Neural crest cell (in vitro differentiated cells): ENCODE results near the gene TRAPPC5. TPM values are rescaled to one million over a fixed set of nuclear protein-coding genes. Genes with fewer than 3 reads are reported as not detected.

Experiments used
- DNase-seq: peaks from one replicate; pipeline ENCODE4 v3.0.0; 2021; ENCODE audit warnings: low read depth, mixed read lengths, low spot score
- H3K27ac Mint-ChIP-seq: one replicate; pipeline ENCODE4 v1.8.0; 2021; ENCODE audit warnings: mild to moderate bottlenecking, mixed read lengths; ENCODE audit not compliant: unreplicated experiment
- H3K27me3 Mint-ChIP-seq: 2 replicates; pipeline ENCODE4 v1.8.0; 2021; ENCODE audit warnings: low read depth, mild to moderate bottlenecking, mixed read lengths
- H3K36me3 Mint-ChIP-seq: 2 replicates; pipeline ENCODE4 v1.8.0; 2021; ENCODE audit warnings: low read depth, mild to moderate bottlenecking, mixed read lengths
- H3K4me1 Mint-ChIP-seq: 2 replicates; pipeline ENCODE4 v1.8.0; 2021; ENCODE audit warnings: mixed read lengths
- H3K4me3 Mint-ChIP-seq: one replicate; pipeline ENCODE4 v1.8.0; 2021; ENCODE audit warnings: mild to moderate bottlenecking, mixed read lengths
- H3K9me3 Mint-ChIP-seq: 2 replicates; pipeline ENCODE4 v1.8.0; 2021; ENCODE audit warnings: mixed read lengths
- CTCF ChIP-seq: fragments of 200-600 bp; sonication (generic); conservative IDR thresholded peaks from 2 replicates; pipeline ENCODE4 v1.5.0; 2021; ENCODE audit warnings: antibody characterized with exemption, mild to moderate bottlenecking
- total RNA-seq: library from RNA; stranded (reverse); gene quantifications from 2 replicates; pipeline ENCODE4 v1.2.1, GENCODE V29; 2021

The TRAPPC5 gene
- total RNA-seq, 1 donor from 2014 or later, result 83.8 TPM

GRCh38 chr19:7699417-7700401 lies 19.1 kb downstream of the TRAPPC5 start:
- DNase-seq, result no peak
- H3K27ac Mint-ChIP-seq, result no peak overlapping the region
- H3K4me3 Mint-ChIP-seq, result no peak overlapping the region
- no peaks in the 10 kb centered on the region for H3K4me1 Mint-ChIP-seq
- TF ChIP-seq CTCF, result no peak
- H3K27me3 Mint-ChIP-seq, result peaks cover 63% of the 10 kb centered on the region
- H3K36me3 Mint-ChIP-seq, result no peaks in the 10 kb centered on the region
- no peaks in the 10 kb centered on the region for H3K9me3 Mint-ChIP-seq

DNA sequence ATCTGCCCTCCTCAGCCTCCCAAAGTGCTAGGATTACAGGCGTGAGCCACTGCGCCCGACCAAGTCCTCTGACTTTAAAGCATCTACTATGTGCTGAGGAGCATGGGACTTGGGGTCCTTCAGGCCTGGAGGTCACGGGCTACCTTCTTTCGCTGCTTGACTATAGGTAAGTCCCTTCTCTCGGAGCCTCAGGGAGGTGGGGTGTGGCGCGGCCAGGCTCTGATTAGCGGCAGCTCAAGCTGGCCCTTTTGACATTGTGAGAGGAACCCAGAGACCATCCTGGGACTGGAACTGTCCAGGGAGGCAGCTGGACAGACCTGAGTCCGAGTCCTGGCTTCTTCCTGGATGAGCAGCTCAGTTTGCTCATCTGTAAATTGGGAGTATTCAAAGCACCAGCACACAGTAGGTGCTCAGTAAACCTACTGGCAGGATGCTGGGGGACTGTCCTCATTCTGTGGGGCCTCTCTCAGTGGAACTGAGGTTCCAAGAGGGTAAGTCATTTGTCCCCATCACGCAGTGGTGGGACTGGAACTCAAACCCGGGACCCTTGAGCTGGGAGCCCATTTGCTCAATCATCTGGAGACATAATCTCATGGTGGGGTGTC lies 20.5 kb downstream of the TRAPPC5 start:
- no peak overlapping the region for H3K27ac Mint-ChIP-seq
- no peaks in the 10 kb centered on the region for H3K36me3 Mint-ChIP-seq
- no peaks in the 10 kb centered on the region for H3K4me1 Mint-ChIP-seq
- DNase-seq, result no peak
- H3K9me3 Mint-ChIP-seq, result no peaks in the 10 kb centered on the region
- no peak for TF ChIP-seq CTCF
- no peak overlapping the region for H3K4me3 Mint-ChIP-seq
- H3K27me3 Mint-ChIP-seq, result peaks cover 64% of the 10 kb centered on the region

DNA sequence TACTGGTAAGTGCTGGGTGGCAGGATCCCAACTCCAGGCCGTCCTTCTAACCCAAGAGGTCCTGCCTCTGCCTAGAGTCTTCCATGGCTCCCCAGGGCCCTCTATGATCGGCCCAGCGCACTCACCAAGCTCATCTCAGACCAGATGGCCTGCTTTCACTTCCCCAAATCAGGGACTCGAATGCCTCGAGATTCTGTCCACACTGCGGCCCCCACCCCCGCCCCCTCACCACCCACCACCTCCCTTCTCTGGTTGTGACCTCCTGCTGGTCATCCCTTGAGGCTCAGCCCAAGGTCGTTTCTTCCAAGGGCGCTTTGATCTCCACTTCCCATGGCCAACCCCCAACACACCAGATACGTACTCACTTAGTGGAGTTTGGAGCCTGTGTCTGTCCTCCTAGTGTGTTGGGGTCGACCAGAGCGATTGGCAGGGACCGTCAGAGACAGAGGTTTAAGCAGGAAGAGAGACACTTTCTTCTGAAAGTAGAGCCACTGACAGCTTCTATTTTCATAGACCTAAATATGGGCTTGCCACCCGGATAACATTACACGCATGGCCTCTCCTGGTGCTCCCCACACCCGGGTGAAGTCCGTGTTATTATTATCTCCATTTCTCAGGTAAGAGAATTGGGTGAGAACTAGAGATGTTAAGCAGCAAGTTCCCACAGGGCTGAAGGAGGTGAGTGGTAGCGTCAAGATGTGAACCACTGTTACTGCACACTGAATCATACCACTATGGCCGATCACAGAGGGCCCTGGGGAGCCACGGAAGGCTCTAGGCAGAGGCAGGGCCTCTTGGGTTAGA lies 21.2 kb downstream of the TRAPPC5 start, which contains the start of gene FCER2:
TSS of gene FCER2 (minus strand) at position 478 of the 804 bp plus-strand sequence. CDS start 2,371 bp downstream, outside the sequence.
- no peak within 1 kb of the TSS for H3K27ac Mint-ChIP-seq
- DNase-seq, result no peak
- peaks cover 66% of the 10 kb centered on the region for H3K27me3 Mint-ChIP-seq
- H3K36me3 Mint-ChIP-seq, result no peaks in the 10 kb centered on the region
- TF ChIP-seq CTCF, result no peak
- no peaks in the 10 kb centered on the region for H3K4me1 Mint-ChIP-seq
- no peak within 1 kb of the TSS for H3K4me3 Mint-ChIP-seq
- no peaks in the 10 kb centered on the region for H3K9me3 Mint-ChIP-seq

- Mint-ChIP-seq H3K27ac (no peak overlapping the region), H3K27me3 (peaks cover 52% of the 10 kb centered on the region)
Observed at GRCh38 chr19:7703332-7703731, 22.7 kb downstream of the TRAPPC5 start.

More at GRCh38 chr19:7703332-7703731, 22.7 kb downstream of the TRAPPC5 start:
- Mint-ChIP-seq H3K36me3 (no peaks in the 10 kb centered on the region), H3K9me3 (no peaks in the 10 kb centered on the region), H3K4me1 (no peaks in the 10 kb centered on the region), H3K4me3 (no peak overlapping the region)
- TF ChIP-seq CTCF, result no peak
- DNase-seq, result no peak
